NCI-H69 (cell line): ENCODE measurements around the gene SCGN.

Source experiments
- DNase-seq: peaks from one replicate; lab custom pipeline; 2025; lab: John Stamatoyannopoulos, UW

The SCGN gene

DNA sequence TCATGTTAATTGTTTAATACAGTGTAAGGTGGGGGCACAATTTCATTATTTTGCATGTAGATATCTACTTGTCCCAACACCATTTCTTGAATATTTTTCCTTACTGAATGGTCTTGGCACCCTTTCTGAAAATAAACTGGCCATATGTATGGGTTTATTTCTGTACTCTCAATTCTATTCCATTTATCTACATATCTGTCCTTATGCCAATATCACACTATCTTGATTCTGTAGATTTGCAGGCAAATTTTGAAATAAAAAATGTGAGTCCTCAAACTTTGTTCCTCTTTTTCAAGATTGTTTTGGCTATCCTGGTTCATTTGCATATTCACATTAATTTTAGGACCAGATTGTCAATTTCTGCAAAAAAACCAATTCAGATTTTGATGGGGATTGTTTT lies 34.8 kb downstream of the SCGN start:
- DNase-seq: no peak

DNA sequence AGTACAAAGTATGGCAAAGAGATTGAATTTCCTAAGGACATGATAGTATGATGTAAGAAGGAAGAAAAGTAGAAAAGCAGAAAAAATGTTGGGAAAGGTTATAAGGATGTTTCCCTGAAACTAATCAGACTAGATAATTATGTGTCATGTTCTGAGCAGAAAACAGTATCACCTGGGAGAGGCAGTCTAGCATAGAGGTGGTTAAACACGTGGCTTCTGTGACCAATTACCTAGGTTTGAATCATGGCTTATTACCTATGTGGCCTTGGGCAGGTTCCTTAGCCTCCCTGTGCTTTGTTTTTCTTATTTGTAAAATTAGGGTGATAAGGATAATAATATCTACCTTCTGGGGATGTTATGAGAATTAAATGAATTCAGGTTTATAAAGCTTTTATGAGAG lies 38.0 kb downstream of the SCGN start:
- DNase-seq: peak; percentile 21

DNA sequence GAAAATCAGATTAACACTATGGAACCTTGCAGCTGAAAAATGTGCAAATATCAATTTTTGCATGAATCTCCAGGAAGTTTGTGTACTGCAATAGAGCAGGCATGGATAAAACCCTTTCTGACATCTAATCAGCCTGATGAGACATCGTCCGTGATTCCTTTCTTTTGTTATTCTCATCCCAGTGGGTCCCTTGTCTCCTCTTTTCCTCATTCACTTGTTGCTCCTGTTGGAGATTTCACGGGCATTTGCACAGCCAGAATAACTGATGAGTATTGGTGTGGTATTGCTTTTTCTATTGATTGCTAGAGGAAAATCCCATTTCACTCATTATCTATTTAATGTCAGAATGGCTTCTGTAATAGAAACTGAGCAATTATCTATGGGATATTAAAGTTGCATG lies 39.9 kb downstream of the SCGN start:
- no peak for DNase-seq

DNA sequence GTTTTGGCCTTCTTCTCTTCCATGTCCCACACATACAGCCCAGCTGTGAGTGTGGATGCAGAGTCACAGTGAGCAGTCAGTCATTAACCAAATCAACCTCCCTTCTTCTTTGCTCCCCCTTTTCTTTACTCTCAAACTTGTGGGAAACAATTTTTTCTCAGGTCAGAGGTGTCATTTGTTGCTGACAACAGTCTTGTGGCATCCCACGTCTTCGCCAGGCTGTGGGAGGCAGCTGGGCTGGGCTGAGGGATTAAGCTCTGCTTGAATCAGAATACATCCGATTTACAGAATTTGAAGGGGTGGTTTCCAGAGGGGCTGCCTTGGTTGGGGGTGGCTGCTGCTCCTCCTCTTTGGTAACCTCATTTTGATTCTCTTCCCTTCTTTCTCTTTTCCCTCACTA lies 40.5 kb downstream of the SCGN start:
- no peak for DNase-seq

DNA sequence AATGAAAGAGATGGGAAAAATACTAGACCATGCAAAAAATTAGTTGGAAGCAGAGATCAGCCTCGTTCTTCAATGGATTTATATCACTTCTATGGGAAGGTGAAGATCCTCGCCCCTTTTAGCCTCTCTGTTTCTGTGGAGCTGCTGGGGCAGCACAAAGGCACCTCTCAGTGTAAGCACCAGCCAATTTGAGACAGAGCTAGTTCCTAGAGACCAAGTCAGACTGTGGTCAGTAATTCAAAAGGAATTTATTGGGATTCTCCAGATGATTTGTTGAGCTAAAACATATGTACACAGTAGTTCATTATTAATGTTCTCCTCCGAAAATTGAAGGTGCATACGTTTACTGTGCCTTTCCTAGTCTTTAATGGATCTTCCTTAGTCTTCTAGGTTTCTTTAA lies 42.4 kb downstream of the SCGN start:
- no peak for DNase-seq

DNA sequence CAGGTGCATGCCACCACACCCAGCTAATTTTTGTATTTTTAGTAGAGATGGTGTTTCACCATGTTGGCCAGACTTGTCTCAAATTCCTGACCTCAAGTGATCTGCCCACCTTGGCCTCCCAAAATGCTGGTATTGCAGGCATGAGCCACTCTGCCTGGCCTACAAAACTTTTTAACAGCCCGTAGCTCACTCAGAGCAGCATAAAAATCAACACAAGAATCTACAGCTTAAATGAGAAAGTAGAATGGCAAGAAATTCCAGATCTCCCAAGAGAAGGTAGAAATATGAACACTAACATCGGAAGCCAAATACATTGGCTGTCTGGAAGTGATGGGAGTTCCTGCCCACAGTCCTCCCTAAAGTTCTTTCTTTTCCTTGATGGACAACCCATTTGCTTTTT lies 43.7 kb downstream of the SCGN start:
- DNase-seq: no peak

DNA sequence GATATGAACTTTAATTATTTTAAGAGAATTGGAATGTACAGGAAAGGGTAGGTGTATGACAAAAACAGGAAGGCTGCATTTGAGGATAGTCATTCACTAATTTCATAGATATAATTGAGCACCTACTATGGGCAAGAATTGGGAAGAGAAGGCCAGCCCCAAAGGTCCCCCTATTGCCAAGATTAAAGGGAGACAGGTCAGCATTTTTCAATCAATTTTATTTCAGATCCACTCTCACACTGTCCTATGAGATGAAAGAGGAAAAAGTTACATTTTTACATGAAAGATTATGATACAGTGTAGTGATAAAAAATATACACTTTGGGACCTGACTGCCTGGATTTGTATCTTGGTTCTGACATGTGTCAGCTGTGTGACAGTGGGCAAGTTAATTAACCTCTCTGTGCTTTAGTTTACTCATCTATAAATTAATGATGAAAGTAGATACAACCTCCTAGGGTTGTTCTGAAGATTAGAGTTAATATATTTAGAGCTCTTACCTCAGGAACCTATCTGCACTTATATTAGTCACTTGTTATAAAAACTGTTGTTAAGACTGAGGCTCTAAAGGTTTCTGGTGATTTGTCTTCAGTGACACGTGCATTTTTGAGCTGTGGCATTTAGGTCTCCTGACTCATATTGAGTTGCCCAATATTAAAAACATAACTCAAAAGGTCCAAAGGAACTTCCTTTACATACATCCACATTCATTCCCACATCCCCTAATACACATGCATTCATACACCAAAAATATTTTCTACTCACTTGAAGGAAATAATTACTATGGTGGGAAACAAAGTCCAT lies 45.7 kb downstream of the SCGN start:
- no peak for DNase-seq

DNA sequence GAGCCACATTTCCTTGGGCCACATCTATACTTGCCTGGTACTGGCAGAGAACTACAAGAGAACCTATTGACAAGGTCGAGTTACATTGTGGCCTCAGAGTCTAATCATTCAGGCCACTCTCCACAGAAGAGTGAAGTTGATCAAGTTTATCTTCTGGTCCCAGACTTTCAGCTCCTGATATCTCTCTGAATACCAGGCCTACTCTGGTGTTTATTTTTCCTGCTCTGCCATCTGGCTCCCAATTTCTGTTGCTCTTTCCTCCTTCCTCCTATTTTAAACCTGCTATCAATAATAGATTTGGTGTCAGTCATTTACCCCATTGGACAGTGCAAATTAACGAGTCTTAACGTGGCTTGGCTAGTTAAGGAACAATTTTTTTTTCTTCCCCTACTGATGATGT lies 46.6 kb downstream of the SCGN start:
- peak; percentile 74 for DNase-seq

DNA sequence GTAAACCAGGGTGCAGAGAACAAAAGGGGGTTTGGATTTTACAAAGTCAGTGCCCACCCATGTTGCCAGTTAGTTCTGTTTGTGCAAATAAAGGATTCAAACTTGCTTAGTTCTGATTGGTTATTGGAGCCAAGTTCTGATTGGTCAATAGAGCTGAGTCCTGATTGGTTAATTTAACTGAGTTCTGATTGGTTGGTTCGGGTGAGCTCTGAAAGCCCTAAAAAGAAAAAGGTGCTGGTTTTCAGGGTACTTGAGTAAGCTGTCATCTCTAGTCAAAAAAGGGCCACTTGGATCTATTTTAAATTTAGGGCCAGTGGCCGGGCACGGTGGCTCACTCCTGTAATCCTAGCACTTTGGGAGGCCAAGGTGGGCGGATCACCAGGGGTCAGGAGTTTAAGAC lies 47.6 kb downstream of the SCGN start:
- DNase-seq: no peak

DNA sequence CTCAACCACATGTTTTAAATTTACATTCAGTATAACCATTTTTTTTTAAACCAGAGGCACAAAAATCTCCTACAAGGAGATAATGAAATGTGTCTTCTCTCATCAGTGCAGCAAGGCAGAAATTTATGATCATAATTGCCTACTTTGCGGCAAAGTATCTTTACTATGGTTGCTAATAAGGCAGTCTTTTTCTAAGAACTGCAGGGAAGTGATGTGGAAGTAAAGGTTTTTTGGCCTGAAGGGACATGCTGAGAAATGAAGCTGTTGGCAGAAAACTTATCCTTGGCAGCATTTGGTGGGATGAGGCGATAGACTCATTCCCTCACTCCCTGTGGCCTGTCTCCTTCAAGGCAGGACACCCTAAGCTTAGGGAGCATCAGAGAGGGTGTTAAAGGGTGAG lies 48.7 kb downstream of the SCGN start:
- peak; percentile 25 for DNase-seq

DNA sequence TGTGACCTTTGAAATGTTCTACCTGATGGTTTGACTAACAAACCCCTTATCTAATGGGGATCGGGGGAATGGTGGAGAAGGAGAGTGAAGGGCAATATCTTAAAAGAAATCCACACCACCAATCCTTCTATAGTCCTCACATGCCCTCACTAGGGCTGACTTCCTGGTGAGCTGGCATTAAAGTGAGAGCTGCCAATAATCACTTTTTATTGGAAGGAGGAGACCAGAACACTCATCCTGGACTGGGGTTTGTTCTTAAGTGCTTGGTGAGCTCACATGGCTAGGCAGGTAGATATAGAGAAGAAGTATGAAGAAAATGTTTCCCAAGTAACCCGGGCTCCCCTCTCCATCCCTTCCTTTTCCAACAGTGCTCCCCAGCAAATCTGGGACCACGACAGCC lies 49.8 kb downstream of the SCGN start:
- DNase-seq: no peak

DNA sequence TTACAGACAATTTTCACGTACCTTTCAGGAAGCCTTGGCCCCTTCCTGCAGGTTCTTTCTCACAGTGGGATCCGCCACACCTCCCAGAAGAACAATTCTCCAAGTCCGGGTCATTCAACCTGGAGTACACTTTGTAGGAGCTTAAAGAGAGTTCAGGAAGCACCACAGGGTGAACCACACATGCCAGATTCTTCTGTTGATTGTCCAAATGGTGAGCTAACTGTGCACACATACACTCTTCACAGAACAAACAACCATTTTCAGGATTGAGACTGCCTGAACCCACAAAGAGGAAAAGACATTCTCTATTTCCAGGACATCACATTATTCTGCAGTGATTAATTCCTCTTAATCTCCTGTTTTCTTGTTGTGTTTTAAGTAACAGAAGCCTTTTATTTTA lies 51.0 kb downstream of the SCGN start:
- DNase-seq: peak; percentile 97

DNA sequence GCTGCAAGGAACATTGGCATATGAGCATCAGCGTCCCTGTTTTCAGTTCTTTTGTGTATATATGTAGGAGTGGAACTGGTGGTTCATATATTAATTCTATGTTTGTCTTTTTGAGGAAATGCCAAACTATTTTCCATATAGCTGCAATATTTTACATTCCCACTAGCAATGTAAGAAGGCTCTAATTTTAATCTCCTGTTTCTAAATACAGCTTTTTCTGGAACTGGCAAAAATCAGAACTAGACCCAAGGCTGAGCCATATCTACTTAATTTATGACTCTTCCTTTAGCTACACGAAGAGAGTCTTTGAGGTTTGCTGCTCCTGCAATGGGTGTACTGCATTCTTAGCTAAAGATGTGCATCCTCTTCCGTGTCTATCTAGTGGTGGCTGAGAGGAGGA lies 52.0 kb downstream of the SCGN start:
- no peak for DNase-seq

DNA sequence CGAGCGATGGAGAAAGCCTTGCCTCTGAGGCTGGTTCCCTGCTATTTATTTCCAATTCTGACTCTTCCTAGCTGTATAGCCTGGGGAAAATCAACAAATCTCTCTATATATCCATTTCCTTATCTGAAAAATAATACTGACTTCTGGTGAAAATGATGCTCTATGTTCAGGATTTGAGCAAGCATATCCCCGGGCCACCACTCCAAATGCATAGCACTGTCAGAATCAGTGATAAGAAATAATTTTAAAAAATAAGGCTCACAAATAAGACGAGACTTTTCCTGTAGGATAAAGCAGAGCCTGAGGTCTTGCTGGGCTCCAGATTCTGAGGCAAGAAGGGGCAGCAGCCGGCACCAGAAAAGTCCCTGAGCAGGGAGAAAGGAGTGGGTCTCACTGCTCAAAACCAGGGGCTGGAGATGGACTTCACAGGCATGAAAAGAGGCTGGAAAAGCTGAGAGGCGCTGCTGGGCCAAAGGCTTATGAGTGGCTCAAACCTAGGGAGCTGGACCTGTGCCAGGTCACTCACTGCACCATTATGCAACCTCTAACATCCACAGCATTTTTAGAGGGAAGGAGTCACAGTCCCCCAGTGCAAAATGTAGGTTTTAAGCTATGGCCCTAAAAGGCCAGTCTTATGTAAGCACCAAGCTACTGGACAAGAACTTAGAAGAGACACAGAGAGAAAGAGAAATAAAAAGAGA lies 54.4 kb downstream of the SCGN start:
- DNase-seq: peak; percentile 88

DNA sequence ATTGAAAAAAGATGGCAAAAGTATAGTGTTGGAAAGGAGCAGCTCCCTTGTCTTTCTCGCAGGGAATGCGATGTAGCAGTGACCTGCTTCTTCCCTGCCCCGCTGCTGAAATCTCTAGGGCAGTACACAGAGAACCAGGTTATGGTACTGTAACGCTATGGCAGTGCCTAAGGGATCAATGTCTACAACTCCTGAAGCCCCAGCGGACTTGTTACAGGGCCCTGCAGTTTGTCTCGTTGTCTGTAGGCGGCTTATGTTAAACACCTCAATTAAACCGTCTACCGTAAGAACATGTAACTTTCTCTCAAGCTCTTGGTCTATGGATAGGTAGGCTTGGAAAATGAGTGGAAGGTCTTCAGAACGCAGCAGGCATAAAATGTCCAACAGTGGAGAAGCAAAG lies 57.7 kb downstream of the SCGN start:
- no peak for DNase-seq

DNA sequence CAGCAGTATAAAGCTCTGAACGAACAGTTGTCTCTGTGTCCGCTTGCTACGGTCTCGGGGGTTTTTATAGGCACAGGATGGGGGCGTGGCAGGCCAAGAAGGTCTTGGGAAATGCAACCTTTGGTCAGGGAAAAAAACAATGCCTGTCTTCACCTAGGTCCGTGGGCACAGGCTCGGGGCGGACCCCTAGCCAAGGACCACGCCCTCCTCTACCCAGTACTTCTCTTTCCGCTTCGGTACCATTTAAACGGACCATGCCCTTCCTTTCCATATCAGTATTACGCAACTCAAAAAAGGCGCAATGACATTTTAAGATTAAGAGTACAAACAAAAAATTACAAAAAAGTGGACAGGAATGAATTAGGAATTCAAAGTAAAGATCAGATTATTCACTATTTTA lies 58.3 kb downstream of the SCGN start:
- no peak for DNase-seq

DNA sequence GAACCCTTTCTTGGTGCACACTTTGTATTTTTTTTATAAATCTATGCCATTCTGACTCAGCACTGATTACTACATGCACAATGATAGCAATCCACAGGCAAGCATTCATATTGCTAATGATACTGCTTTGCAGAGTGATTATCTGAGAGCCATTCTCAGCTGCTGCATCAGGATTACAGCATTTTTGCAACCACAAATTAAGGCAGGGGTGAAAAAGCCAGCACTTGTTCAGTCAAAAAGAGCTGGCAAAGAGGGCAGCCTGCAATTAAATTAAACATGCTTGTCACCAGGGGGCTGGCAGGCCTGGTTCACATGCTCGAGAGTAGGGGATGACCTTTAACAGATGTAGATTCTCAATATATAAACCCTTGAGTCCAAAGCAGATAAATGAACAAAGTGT lies 61.8 kb downstream of the SCGN start:
- DNase-seq: peak; percentile 96

DNA sequence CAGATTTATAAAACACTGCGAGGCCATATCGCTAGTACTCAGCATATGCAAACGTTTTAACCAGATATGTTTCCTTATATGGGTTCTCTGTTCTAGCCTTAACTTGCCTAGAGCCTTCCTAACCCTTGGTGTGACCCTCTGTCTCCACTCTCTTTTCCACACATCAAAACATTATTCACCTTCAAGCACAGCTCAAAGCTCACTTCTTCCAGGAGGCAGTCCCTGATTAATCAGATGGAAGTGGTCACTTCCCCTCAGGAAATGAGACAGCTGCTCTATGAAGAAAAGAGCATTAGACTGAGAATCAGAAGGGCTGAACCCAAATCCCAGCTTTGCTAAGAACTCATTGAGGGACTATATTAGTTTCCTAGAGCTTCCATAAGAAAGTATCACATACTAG lies 62.8 kb downstream of the SCGN start:
- DNase-seq: peak; percentile 58

DNA sequence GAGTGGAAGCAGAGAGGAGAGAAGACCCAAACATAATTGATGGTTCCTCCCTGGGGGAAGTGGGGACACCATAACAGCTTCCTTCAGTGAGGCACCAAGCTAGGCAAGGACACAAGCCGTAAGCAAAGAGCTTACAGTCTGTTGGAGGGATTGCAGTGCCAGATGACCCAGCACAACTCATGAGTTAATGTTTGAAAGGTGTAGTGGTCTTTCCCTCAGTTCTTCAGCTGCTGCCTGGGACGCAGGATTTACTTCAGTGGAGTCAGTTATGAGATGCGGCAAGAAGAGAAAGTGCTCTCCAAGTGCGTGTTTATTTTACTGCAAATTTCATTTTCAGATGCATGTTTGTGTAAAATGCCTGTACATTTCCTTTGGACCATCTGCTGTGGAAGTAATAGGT lies 63.8 kb downstream of the SCGN start:
- no peak for DNase-seq

DNA sequence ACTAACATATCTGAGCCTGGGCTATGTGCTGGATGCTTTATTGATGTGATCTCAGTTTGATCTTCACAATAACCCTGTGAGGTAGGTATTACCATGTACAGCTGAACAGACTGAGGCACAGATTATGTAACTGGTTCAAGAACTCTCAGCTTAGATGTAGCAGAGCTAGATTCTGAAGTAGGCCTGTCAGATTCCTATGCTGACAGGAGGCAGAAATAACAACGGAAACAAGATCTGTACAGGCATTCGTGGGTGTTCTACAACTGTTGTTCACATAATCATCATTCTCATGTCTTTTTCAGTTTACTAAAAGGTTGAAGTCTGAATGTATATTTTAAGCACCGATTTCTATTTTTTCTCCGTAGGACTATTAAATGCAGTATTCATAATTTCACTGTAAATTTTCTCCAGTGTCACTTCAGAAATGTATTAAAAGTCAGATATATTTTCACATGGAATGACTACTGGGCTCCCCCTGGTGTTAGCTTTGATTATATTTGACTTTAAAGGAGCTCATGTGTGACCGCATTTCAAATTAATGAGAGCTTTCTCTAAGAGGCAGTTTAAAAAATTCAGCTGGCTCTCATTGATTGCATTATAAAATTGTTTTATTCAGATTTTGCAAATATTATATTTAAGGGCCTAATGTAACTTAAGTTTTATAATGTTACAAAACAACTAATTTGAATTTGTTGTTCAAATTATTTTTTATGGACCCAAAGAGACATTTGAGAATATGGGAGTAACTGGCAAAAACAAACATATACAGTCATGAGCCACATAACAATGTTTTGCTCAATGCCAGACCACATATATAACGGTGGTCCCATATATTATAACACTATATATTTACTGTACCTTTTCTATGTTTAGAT lies 66.1 kb downstream of the SCGN start:
- peak; percentile 77 for DNase-seq

DNA sequence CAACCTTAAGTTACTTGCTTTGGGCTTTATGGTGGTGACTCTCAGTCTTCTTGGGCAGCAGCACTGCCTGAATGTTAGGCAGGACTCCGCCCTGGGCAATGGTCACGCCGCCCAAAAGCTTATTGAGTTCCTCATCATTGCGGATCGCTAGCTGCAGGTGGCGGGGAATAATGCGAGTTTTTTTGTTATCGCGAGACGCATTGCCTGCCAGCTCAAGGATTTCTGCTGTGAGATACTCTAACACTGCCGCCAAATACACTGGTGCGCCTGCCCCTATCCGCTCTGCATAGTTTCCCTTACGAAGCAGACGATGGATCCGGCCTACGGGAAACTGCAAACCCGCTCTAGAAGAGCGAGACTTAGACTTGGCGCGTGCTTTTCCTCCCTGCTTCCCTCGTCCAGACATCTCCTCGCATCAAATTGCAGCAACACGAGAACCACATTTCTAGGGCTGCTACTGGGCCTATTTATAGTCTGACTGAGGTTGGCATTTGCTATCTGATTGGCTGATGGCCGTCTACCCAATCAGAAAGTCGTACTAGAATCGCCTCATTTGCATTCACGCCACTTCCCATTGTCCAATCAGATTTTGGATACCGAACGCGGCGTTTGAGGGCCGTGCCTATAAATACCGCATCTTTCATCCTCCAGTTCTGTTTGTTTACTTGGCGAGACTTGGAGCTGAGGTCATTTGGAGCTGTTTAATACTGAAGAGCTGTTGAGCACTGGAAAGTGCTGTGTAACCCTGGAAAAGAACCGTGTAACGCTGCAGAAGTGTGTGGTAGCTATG lies 74.3 kb downstream of the SCGN start:
- DNase-seq: no peak

DNA sequence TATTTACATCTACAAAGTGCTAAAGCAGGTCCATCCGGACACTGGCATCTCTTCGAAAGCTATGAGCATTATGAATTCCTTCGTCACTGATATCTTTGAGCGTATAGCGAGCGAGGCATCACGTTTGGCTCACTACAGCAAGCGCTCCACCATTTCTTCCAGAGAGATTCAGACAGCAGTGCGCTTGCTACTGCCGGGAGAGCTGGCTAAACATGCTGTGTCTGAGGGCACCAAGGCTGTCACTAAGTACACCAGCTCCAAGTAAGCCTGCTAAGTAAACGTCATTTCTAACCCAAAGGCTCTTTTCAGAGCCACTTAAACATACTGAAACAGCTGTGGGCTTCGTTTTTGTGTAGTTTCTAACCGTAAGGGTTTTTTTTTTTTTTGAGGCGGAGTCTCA lies 75.0 kb downstream of the SCGN start:
- DNase-seq: no peak
